Fibroblast of villous mesenchyme (primary cell): ENCODE measurements around the gene MOGAT1. TPM values are rescaled to one million over a fixed set of nuclear protein-coding genes. Genes with fewer than 3 reads are reported as not detected.
A peak's percentile ranks its signal among the peaks of the same experiment; 100 is the strongest.

Source experiments
- DNase-seq: peaks from one replicate; pipeline ENCODE4 v3.0.0-alpha.2; 2010; ENCODE audit warnings: low read depth
- H3K4me3 ChIP-seq: 2 replicates; pipeline ENCODE4 v1.5.1; 2011; ENCODE audit warnings: low read depth, mild to moderate bottlenecking, low read length
- CTCF ChIP-seq: IDR thresholded peaks from 2 replicates; pipeline ENCODE4 v1.5.1; 2012; ENCODE audit warnings: low read depth, mild to moderate bottlenecking, low read length; ENCODE audit not compliant: insufficient read depth
- total RNA-seq: library from RNA; depleted of rRNA; stranded (reverse); fragments of >200 nt; gene quantifications from 2 replicates; pipeline ENCODE4 v1.2.3, GENCODE V29; 2012

Gene MOGAT1
- total RNA-seq, 1 donor: not detected

GRCh38 chr2:222707689-222708273 lies 36.3 kb downstream of the MOGAT1 start:
- peak; percentile 17 for DNase-seq
- H3K4me3 ChIP-seq: no peak overlapping the region
- TF ChIP-seq CTCF: no peak

DNA sequence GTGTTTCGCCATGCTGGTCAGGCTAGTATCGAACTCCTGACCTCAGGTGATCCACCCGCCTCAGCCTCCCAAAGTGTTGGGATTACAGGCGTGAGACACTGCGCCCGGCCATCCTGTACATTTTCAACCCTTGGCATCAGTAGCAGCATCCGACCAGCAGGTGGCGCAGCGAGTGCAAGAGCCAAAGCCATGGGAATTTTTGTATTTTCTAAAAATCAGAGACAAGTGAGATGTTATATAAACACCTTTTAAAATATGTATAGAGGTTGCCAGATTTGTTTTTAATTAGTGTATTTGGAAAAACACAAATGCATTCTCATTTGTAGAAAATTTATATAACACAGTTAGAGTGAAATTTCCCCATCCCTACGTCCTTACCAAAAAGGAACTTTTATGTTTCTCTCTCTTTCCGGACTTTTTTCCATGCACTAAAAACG lies 36.8 kb downstream of the MOGAT1 start:
- no peak overlapping the region for H3K4me3 ChIP-seq
- peak; percentile 81 for DNase-seq
- peak; percentile 92 for TF ChIP-seq CTCF

GRCh38 chr2:222709191-222709891 lies 37.9 kb downstream of the MOGAT1 start:
- TF ChIP-seq CTCF: no peak
- peak overlapping the region; percentile 19 for H3K4me3 ChIP-seq
- peak; percentile 99 for DNase-seq

DNA sequence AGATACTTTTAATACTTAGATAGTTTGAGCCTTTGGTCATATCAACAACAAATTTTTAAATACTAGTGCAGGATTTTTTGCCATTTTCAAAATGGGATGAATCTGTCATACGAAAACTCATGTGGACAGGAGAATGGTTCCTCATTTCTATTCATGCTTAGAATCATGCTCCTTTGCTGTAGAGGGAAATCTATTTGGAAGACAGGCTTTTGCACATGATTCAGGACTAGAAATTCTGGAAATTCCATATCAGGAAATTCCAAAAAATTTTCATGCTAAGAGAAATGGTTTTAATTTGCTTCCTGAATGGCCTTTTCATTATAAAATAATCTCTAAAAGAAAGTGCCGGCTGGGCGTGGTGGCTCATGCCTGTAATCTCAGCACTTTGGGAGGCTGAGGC lies 39.3 kb downstream of the MOGAT1 start:
- no peak for DNase-seq
- no peak for TF ChIP-seq CTCF
- no peak overlapping the region for H3K4me3 ChIP-seq

DNA sequence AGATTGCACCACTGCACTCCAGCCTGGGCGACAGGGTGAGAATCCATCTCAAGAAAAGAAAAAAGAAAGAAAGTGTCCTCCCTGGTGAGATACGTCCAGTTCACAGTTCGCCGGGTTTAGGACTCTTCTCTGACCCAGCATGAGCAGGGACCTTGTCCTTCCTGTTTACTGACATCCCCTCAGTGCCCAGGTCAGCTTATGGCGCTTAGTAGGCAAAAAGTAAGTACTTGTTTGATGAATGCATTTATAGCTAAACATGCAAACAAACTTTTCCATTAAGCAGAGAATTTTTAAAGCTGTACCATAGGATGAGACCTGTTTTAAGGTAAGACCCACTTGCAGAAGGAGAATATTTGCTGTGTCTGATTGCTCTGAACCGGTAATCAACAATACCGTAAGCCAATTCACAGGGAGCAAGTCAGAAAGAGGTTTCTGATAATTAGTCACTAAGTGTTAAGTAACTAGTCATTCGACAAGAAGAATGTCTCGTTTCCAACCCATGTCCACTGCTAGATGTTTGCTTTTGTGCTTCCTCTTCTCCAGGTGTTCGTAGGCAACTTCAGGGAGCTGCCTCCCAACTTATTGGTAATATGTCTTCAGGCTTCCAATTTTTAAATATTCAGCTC lies 40.0 kb downstream of the MOGAT1 start:
- TF ChIP-seq CTCF: no peak
- DNase-seq: no peak
- H3K4me3 ChIP-seq: no peak overlapping the region

DNA sequence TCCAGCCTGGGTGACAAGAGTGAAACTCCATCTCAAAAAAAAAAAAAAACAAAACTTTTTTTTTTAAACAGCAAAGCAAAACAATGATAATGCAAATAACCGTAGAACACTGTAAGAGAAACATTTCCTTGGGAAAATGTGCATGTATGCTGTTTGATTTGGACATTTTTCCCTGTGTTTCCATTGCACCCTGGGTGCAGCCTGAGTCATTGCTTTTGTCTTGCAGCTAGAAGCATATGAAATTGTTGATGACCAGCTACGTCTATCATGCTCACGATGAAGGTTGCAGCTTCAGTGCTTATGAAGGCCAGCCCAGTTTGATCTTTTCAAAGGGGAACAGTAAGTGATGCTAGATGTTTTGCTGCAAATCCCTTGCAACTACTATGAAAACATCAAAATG lies 41.5 kb downstream of the MOGAT1 start:
- no peak for TF ChIP-seq CTCF
- DNase-seq: no peak
- no peak overlapping the region for H3K4me3 ChIP-seq
